K562 (cell line): Measurements from ENCODE around the gene HPS1. TPM values are rescaled to one million over a fixed set of nuclear protein-coding genes. Genes with fewer than 3 reads are reported as not detected.

ENCODE experiments used
- ATAC-seq: fragments of 200-7000 bp; cut with Tn5 transposase; 3 replicates; pipeline ENCODE4 v1.9.1; 2020; ENCODE audit warnings: moderate library complexity
- BruUV-seq: library from RNA; stranded (reverse); fragments of 400-500 nt; replicated peaks from 2 replicates; lab custom pipeline; 2021; lab: Mats Ljungman, UMichigan
- CTCF ChIA-PET: fragments of 300-600 bp; formaldehyde crosslinking; extraction: SDS; loops from one replicate; lab custom pipeline; 2021; ENCODE audit warnings: low intra/inter-chr PET ratio; lab: Yijun Ruan, JAX
- POLR2A ChIA-PET: fragments of 300-600, 350-650 bp; sonication (Branson Sonifier 250); formaldehyde crosslinking; extraction: SDS; loops from one replicate; lab custom pipeline; 2021; ENCODE audit warnings: antibody characterized with exemption, inconsistent platforms; lab: Yijun Ruan, JAX
- DNase-seq, 4 experiments: peaks; one replicate each; pipeline versions ENCODE4 v3.0.0 to v3.0.0-alpha.2; 2011 to 2018; ENCODE audit warnings: low spot score in 3 of 4, mixed read lengths in 3 of 4; ENCODE audit errors: extremely low read depth in 1 of 4
- FAIRE-seq: peaks from 2 replicates; lab custom pipeline; 2011; peaks lifted over from hg19 to GRCh38; lab: Jason Lieb, UNC
- H2AFZ ChIP-seq: 2 replicates; pipeline ENCODE4 v1.6.0; 2011; ENCODE audit warnings: low read depth, low read length, control low read depth, inconsistent platforms
- H3K27ac ChIP-seq: fragments of 200-600 bp; 3 replicates; pipeline ENCODE4 v1.8.0; 2011; ENCODE audit warnings: low read depth, mild to moderate bottlenecking, control low read depth, inconsistent platforms, low read length, moderate library complexity, mixed read lengths; ENCODE audit errors: extremely low read depth
- H3K27me3 ChIP-seq, 2 experiments: fragments of 300-600 bp in 1 of 2; 2 replicates in 1 of 2; 3 replicates in 1 of 2; pipeline versions ENCODE4 v1.6.0 to v1.8.0; 2011; ENCODE audit warnings: inconsistent platforms in 2 of 2, low read length in 2 of 2, mild to moderate bottlenecking in 1 of 2, mixed read lengths in 1 of 2, moderate library complexity in 1 of 2; ENCODE audit not compliant: control insufficient read depth in 2 of 2, insufficient read depth in 2 of 2
- H3K36me3 ChIP-seq: fragments of 300-600 bp; 3 replicates; pipeline ENCODE4 v1.8.0; 2011; ENCODE audit warnings: mild to moderate bottlenecking, low read length, inconsistent platforms; ENCODE audit not compliant: control insufficient read depth, insufficient read depth
- H3K4me1 ChIP-seq, 2 experiments: fragments of 200-600 bp in 1 of 2; replicated peaks in 1 of 2; 2 replicates in 1 of 2; 3 replicates in 1 of 2; pipeline versions ENCODE4 v1.5.1 to v1.8.0; 2011; ENCODE audit warnings: inconsistent platforms in 2 of 2, low read length in 2 of 2, mild to moderate bottlenecking in 1 of 2, mixed read lengths in 1 of 2, moderate library complexity in 1 of 2; ENCODE audit not compliant: control insufficient read depth in 2 of 2, insufficient read depth in 2 of 2
- H3K4me2 ChIP-seq: 2 replicates; pipeline ENCODE4 v1.6.1; 2011; ENCODE audit warnings: low read length, control low read depth, inconsistent platforms, mixed read lengths; ENCODE audit not compliant: insufficient read depth
- H3K4me3 ChIP-seq: fragments of 200-600 bp; sonication (generic), shearing (Covaris generic); 2 replicates; pipeline ENCODE4 v1.5.1; 2016; ENCODE audit warnings: control low read depth, inconsistent platforms
- H3K79me2 ChIP-seq: fragments of 200-600 bp; 3 replicates; pipeline ENCODE4 v1.8.0; 2011; ENCODE audit warnings: low read length, inconsistent platforms; ENCODE audit not compliant: control insufficient read depth, insufficient read depth
- H3K9ac ChIP-seq, 2 experiments: 2 replicates each; pipeline versions ENCODE4 v1.6.0 to v1.6.1; 2011; ENCODE audit warnings: low read depth in 2 of 2, low read length in 2 of 2, control low read depth in 1 of 2, inconsistent platforms in 1 of 2, mild to moderate bottlenecking in 1 of 2, mixed read lengths in 1 of 2; ENCODE audit not compliant: insufficient read depth in 1 of 2
- H3K9me1 ChIP-seq: one replicate; pipeline ENCODE4 v1.6.0; 2011; ENCODE audit warnings: inconsistent platforms, mild to moderate bottlenecking, low read length, moderate library complexity; ENCODE audit not compliant: control insufficient read depth, insufficient read depth
- H3K9me3 ChIP-seq: replicated peaks from 2 replicates; pipeline ENCODE4 v1.5.1; 2011; ENCODE audit warnings: low read depth, low read length, inconsistent platforms; ENCODE audit not compliant: control insufficient read depth, insufficient read depth
- H4K20me1 ChIP-seq: replicated peaks from 2 replicates; pipeline ENCODE4 v1.6.1; 2011; ENCODE audit warnings: low read length, inconsistent platforms, mixed read lengths; ENCODE audit not compliant: control insufficient read depth, insufficient read depth
- ELF2 ChIP-seq: fragments of 250-450 bp; sonication (Bioruptor Pico); IDR thresholded peaks from 2 replicates; pipeline ENCODE4 v1.5.0; 2021; ENCODE audit warnings: mild to moderate bottlenecking
- FOXA1 ChIP-seq: fragments of 450-650 bp; IDR thresholded peaks from 2 replicates; pipeline ENCODE4 v1.6.1; 2016; ENCODE audit warnings: mild to moderate bottlenecking, borderline replicate concordance
- GTF2F1 ChIP-seq: IDR thresholded peaks from 2 replicates; pipeline ENCODE4 v1.6.1; 2011; ENCODE audit warnings: low read depth, low read length, improper control_type of control experiment
- HNRNPL ChIP-seq: fragments of 200-400 bp; formaldehyde crosslinking; IDR thresholded peaks from 2 replicates; pipeline ENCODE4 v1.6.1; 2017; ENCODE audit warnings: low read depth, mild to moderate bottlenecking, low read length
- PCBP1 ChIP-seq: fragments of 200-400 bp; formaldehyde crosslinking; IDR thresholded peaks from 2 replicates; pipeline ENCODE4 v1.6.1; 2018; ENCODE audit warnings: mild to moderate bottlenecking, low read depth, low read length; ENCODE audit not compliant: poor library complexity, severe bottlenecking
- SPI1 ChIP-seq: IDR thresholded peaks from 2 replicates; pipeline ENCODE4 v1.6.1; 2011; ENCODE audit warnings: low read depth, low read length, control low read depth, borderline replicate concordance
- SREBF1 ChIP-seq: fragments of 150-350 bp; IDR thresholded peaks from 2 replicates; pipeline ENCODE4 v1.6.1; 2014; ENCODE audit warnings: antibody characterized with exemption, low read depth, low read length, borderline replicate concordance
- ZNF41 ChIP-seq: fragments of 250-450 bp; sonication (Bioruptor Pico); conservative IDR thresholded peaks from 2 replicates; pipeline ENCODE4 v1.4.0; 2020; ENCODE audit warnings: mild to moderate bottlenecking
- WGBS: fragments of 100-300 bp; shearing (Covaris generic); methylation state at CpG from one replicate; pipeline ENCODE4 v1.1.6; 2016; ENCODE audit warnings: low coverage, mixed read lengths; ENCODE audit not compliant: insufficient coverage; ENCODE audit errors: missing lambda C conversion rate; 5-methylcytosine and 5-hydroxymethylcytosine counted together
- in situ Hi-C: fragments of 300-500 bp; cut with MboI; formaldehyde crosslinking; loops from 4 replicates; pipeline ENCODE4 v1.15.0; 2018; ENCODE audit warnings: inconsistent platforms, mixed read lengths
- intact Hi-C: fragments of 100-400 bp; cut with micrococcal nuclease; formaldehyde crosslinking; loops from 2 replicates; pipeline ENCODE4 v1.14.2; 2022
- polyA plus RNA-seq, 8 experiments: library from polyadenylated mRNA; depleted of rRNA in 4 of 8; stranded (reverse) in 5 of 8; unstranded in 3 of 8; fragments of >200 nt; fragmentation: Nextera tagmentation in 2 of 8; fragmentation: Illumina TruSeq in 1 of 8; extraction: Ambion mirVana in 2 of 8; extraction: Trizol in 1 of 8; gene quantifications; 2 replicates each; pipeline versions ENCODE4 v1.2.1 to v1.2.3, GENCODE V29; 2011 to 2014; ENCODE audit warnings: inconsistent platforms in 1 of 8, missing spikeins in 1 of 8
- total RNA-seq, 7 experiments: library from RNA; depleted of rRNA in 6 of 7; stranded (reverse); fragments of >200 nt in 6 of 7; fragmentation: Illumina TruSeq in 2 of 7; extraction: Trizol in 2 of 7; gene quantifications; 2 replicates each; pipeline versions ENCODE4 v1.2.1 to v1.2.3, GENCODE V29; 2011 to 2021; ENCODE audit warnings: low replicate concordance in 1 of 7
- TF ChIP-seq, protein P1 (sequence below): fragments of 250-450 bp; sonication (Bioruptor Pico); IDR thresholded peaks from 2 replicates; pipeline ENCODE4 v1.5.0; 2021; ENCODE audit warnings: mild to moderate bottlenecking, moderate library complexity

Gene HPS1
- total and polyA plus RNA-seq, 9 of the 15 experiments (the other 6 are each of a cell fraction or from before 2014, with no cell fraction given), result 18.1 to 43.6 (median 26.3) TPM

- TF ChIP-seq, protein P1, sequence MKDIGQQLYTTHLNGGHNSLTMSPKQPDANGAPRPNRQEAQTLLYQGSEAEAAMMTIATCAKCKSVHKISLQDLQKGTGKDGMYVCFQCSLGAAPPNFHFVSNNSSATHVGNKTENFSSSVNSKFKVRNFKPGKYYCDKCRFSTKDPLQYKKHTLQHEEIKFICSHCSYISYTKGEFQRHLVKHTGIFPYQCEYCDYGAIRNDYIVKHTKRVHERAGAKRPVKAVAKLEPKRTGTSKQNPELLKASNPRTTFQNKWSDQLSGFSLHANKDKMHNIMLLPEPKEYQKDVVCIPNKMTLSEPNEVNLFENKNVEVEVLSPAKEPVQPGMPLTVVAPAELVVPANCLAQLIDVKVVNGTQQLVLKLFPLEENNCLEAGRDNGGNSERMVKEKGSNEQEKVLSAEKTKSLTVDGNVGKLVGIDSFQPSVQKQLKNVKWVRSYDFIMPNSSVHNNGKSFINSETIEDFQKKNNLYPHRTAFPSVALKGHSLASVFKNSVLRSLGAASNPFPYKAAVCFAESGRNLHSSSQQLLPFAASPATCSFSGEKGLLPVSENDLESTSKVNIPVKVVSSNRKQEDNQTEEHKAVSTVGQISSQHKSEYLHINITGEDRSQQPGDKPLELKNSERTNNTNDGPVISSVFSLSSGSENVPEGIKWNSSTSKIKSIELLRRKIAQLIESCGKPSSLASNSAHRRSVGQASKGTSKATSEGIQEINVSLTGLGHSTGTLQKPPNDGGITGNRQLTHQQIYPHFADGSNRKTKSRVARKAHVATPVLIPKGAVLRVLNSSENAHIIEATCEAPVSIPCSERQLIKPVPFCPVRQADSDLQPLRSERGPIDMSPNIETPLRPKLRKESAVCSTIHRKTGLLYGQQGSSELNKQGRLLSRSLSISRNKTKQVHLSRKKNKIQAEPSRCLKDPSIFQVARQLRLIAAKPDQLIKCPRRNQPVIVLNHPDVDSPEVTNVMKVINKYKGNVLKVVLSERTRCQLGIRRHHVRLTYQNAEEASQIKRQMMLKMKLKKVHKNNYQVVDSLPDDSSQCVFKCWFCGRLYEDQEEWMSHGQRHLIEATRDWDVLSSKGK, result no peak
- TF ChIP-seq GTF2F1 (no peak), HNRNPL (no peak), SPI1 (peak; percentile 62; the same call in 1 of the 2 replicates), ELF2 (CRISPR knock-in tag) (no peak)
Observed at GRCh38 chr10:98391065-98391464, 55.7 kb downstream of the HPS1 start (continued).

DNA sequence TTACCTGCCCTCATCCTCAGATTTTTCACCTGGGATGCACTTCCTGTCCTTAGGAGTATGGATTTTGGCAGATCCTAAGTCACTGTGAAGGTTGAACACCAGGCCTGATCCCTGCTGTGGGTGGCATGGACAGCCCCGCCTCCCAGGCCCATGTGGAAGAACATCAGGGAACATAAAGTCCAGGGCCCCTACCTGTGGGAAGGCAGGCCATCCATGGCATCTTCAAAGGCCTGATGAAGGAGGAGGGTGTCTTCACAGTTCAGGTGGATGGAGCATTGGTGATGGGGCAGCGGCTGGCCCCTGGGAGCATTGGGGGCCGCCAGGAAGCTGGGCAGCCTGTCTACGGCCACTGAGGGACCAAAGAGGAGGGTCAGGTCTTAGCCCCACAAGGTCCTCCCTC, 56.3 kb downstream of the HPS1 start:
- CTCF ChIA-PET, result no interaction called here
- H3K9me1 ChIP-seq, result no peaks in the 10 kb centered on the region
- no peak for ATAC-seq
- H3K4me2 ChIP-seq, result no peak overlapping the region
- intact Hi-C loops (no loop called here), in situ Hi-C loops (no loop called here)
- H3K27me3 ChIP-seq, result peaks cover 6 to 73% of the 10 kb centered on the region in 2 experiments; a peak in 4 of 5 replicates
- H3K27ac ChIP-seq, result no peak overlapping the region
- DNase-seq, result no peak
- FAIRE-seq, result no peak
- H3K79me2 ChIP-seq, result no peaks in the 10 kb centered on the region
- H2AFZ ChIP-seq, result no peak overlapping the region
- BruUV-seq, result no TSS peak
- H4K20me1 ChIP-seq, result peaks cover 7% of the 10 kb centered on the region; the same call in 1 of the 2 replicates
- H3K9ac ChIP-seq, result no peak overlapping the region
- H3K9me3 ChIP-seq, result no peaks in the 10 kb centered on the region
- WGBS, result 60% methylated on average over 1 of the region's 4 CpGs
- H3K4me3 ChIP-seq, result no peak overlapping the region
- no peaks in the 10 kb centered on the region for H3K36me3 ChIP-seq
- H3K4me1 ChIP-seq, result peaks cover 0 to 6% of the 10 kb centered on the region in 2 experiments; a peak in 2 of 5 replicates
- POLR2A ChIA-PET, result interaction anchor here (0.7 to 0.9 kb wide), 2 partner anchors 16 to 1361 kb away, joined by 3 read pairs; no protein-coding TSS in a partner anchor
- TF ChIP-seq PCBP1, result no peak
- no peak for TF ChIP-seq ZNF41 (CRISPR knock-in tag)
- no peak for TF ChIP-seq FOXA1
- TF ChIP-seq SREBF1, result no peak
